Esophagus (tissue), 2 donors: ENCODE results near the gene GPR25. TPM values are rescaled to one million over a fixed set of nuclear protein-coding genes. Genes with fewer than 3 reads are reported as not detected.
A peak's percentile ranks its signal among the peaks of the same experiment; 100 is the strongest.

Experiments used
- H3K27ac ChIP-seq, 2 donors: one replicate each; pipeline ENCODE4 v1.5.1; 2013; ENCODE audit warnings: low read depth in 2 of 2, mild to moderate bottlenecking in 2 of 2, inconsistent platforms in 1 of 2, low read length in 1 of 2, moderate library complexity in 1 of 2
- H3K27me3 ChIP-seq, 2 donors: one replicate each; pipeline ENCODE4 v1.6.1; 2013; ENCODE audit warnings: low read length in 2 of 2, control low read depth in 1 of 2, mild to moderate bottlenecking in 1 of 2; ENCODE audit not compliant: insufficient read depth in 2 of 2, control insufficient read depth in 1 of 2
- H3K36me3 ChIP-seq, 2 donors: one replicate each; pipeline ENCODE4 v1.6.1; 2013; ENCODE audit warnings: low read length in 1 of 2; ENCODE audit not compliant: control insufficient read depth in 2 of 2, insufficient read depth in 2 of 2
- H3K4me1 ChIP-seq, 2 donors: one replicate each; pipeline ENCODE4 v1.6.1; 2013; ENCODE audit warnings: low read length in 1 of 2; ENCODE audit not compliant: control insufficient read depth in 2 of 2, insufficient read depth in 2 of 2
- H3K4me3 ChIP-seq, 2 donors: one replicate each; pipeline ENCODE4 v1.5.1; 2013; ENCODE audit warnings: low read length in 2 of 2, mild to moderate bottlenecking in 2 of 2, low read depth in 1 of 2, moderate library complexity in 1 of 2
- H3K9me3 ChIP-seq, 2 donors: one replicate each; pipeline ENCODE4 v1.6.1; 2013; ENCODE audit warnings: mild to moderate bottlenecking in 2 of 2, low read depth in 1 of 2, low read length in 1 of 2, moderate library complexity in 1 of 2; ENCODE audit not compliant: control insufficient read depth in 2 of 2, insufficient read depth in 1 of 2
- WGBS, 2 donors: extraction: QIAGEN DNeasy Blood & Tissue Kit; methylation state at CpG; one replicate each; pipeline ENCODE4 v1.1.7; 2013; 5-methylcytosine and 5-hydroxymethylcytosine counted together
- polyA plus RNA-seq, 2 donors: library from polyadenylated mRNA; stranded (reverse); fragments of 200-250 nt; gene quantifications; one replicate each; pipeline ENCODE4 v1.2.3, GENCODE V29; 2013
- donor health status: healthy with polysubstance abuse.
- donor health status: Bipolar disorder and iron deficiency.

Gene GPR25
- polyA plus RNA-seq, 2 donors: 0.14 to 0.55 TPM

DNA sequence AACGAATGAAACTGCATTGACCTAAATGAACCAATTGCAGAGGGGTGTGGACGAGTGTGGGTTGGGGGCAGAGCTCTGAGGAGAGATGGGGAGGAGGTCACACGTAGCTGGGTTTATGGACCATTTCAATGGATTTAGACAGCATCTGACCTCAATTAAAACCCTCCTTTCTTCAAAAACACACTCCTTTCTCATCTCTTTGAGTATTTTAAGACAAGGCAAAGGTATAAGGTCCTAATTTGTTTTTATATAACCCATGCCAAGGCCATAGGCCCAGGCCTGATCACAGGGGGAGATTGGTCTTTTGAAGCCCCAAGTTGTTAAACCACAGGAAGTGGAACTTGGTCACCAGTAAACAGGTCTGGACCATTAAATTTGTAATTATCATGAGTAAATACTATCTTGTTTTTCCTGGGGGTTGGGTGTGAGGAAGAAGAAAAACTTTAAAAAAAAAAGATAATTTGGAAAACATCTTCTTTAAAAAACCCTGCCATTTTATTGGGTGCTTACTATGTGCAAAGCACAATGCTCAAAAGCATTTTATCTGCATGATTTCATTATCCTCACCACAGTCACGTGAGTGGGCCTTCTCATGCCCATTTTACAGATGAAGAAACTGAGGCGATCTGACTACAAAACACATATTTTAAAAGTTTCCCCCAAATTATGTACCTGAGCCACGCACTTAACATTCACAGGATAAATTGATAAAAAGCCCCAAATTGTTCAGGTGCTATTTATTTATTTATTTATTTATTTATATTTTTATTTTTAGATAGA is 13.0 kb downstream of the GPR25 start:
- Histone ChIP-seq H3K36me3 (no peaks in the 10 kb centered on the region), H3K9me3 (no peaks in the 10 kb centered on the region), H3K27me3 (no peaks in the 10 kb centered on the region), H3K4me3 (no peak overlapping the region), H3K27ac (no peak overlapping the region), H3K4me1 (peaks cover 0 to 4% of the 10 kb centered on the region in 2 donors)
- WGBS, 2 donors: 83 to 86% methylated on average over 6 of the region's 6 CpGs

DNA sequence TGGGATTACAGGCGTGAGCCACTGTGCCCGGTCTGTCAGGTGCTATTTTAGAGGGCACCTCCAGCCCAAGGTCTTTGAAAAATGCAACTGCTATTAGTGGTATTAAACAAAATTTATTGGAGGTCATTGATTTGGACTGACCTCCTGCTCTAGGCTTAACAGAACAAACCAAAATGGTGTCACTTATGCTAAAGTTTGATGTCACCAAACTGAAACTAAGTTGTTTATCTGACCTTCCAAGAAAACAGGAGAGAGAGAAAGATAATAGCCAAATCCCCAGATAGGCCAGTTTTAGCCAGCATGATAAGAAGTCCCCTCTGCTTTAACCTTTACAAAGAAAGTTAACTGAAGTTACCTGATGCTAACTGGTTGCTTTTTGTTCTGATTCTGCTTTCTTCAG is 13.8 kb downstream of the GPR25 start:
- Histone ChIP-seq H3K4me3 (no peak overlapping the region), H3K9me3 (no peaks in the 10 kb centered on the region), H3K27ac (no peak overlapping the region), H3K4me1 (peaks cover 2 to 7% of the 10 kb centered on the region in 2 donors), H3K27me3 (no peaks in the 10 kb centered on the region), H3K36me3 (no peaks in the 10 kb centered on the region)
- 83 to 86% methylated on average over 2 of the region's 2 CpGs for WGBS, 2 donors

DNA sequence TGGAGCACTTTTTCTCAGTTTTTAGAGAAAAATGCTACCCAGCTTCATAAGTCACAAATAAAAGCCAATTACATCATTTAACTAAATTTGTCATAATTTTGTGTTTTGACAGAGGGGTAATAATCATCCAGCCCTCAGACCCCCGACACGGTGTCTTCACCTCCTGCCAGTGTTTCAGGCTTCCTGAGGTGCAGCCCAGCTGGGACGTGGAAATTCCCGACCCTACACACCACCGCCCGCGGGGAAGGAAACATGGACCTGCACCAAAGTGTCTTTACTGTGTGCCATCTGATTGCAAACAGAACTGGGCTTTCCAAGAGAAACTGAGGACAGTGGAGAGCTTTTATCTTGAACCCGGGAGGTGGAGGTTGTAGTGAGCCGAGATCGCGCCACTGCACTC is 14.3 kb downstream of the GPR25 start:
- Histone ChIP-seq H3K4me1 (peaks cover 4 to 11% of the 10 kb centered on the region in 2 donors), H3K36me3 (no peaks in the 10 kb centered on the region), H3K27ac (no peak overlapping the region), H3K9me3 (no peaks in the 10 kb centered on the region), H3K4me3 (no peak overlapping the region), H3K27me3 (no peaks in the 10 kb centered on the region)
- 48 to 56% methylated on average over 11 of the region's 11 CpGs for WGBS, 2 donors

DNA sequence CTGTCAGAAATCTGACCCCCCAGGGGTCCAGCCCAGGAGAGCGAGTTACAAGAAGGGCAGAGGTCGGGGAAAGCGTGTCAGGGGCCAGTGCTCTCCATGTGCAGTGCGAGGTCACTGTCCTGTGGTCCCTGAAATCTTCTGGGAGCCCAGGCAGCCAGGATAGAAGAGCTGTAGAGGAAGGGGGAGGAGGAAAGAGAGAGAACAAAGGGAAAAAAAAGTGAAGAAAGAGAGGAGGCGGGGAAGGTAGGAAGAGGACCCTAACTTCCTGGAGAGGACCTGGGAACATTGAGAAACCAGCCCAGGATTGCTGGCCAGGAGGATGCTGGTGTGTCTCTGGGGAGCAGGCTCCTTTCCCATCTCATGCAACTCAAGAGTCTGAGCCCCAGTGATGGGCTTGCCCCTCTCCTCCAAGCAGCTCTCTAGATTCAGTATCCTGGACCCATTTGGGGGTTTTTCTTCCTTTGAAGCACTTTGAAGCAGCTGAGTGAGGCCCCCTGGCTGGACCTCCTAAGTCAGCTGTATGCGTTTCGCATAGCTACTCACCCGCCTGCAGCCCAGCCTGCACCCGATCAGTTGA is 15.1 kb downstream of the GPR25 start:
- H3K4me3 ChIP-seq: no peak overlapping the region
- no peak overlapping the region for H3K27ac ChIP-seq
- no peaks in the 10 kb centered on the region for H3K27me3 ChIP-seq
- 77 to 78% methylated on average over 9 of the region's 9 CpGs for WGBS, 2 donors
- H3K9me3 ChIP-seq: no peaks in the 10 kb centered on the region
- H3K4me1 ChIP-seq: peaks cover 4 to 11% of the 10 kb centered on the region in 2 donors
- H3K36me3 ChIP-seq: no peaks in the 10 kb centered on the region

DNA sequence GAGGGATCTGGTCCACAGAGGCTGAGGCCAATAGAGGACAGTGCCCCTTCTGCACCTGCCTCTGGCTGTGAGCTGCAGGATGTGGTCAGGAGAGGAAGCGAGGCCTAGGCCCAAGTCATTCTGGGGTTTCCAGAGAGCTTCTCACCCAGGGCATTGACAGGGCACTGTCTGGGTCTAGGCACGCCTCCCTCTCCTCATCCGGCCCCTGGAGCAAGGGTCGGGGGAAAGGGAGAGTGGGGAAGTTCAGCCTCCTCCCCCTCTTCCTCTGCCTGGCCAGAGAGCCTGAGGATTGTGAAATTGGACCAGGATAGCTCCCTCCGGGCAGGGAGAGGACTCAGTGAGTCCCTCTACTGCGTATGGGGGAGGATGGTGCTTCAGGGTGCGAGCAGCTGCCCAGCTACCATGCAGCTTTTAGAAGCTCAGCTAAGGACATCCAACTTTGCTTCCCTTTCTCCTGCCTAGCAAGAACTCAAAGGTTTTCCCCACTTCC is 15.6 kb downstream of the GPR25 start:
- 68 to 69% methylated on average over 7 of the region's 7 CpGs for WGBS, 2 donors
- peaks cover 4 to 11% of the 10 kb centered on the region in 2 donors for H3K4me1 ChIP-seq
- H3K9me3 ChIP-seq: no peaks in the 10 kb centered on the region
- H3K27ac ChIP-seq: no peak overlapping the region
- H3K4me3 ChIP-seq: no peak overlapping the region
- H3K27me3 ChIP-seq: no peaks in the 10 kb centered on the region
- no peaks in the 10 kb centered on the region for H3K36me3 ChIP-seq

DNA sequence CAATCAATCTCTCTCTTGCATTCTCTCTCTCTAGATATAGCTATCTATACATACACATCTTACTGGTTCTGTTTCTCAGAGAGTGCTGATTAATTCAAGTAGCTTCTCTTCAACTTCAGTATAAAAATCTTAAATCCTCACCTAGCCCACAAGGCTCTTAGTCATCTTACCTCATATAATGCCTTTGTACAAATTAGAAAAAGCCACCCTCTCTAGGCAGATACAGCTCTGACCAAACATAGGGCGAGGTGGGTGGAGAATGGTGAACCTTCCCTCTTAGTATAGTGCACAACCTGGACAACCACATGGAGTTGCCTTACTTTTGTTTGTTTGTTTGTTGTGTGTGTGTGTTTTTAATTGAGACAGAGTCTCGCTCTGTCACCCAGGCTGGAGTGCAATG is 16.8 kb downstream of the GPR25 start:
- Histone ChIP-seq H3K4me1 (peaks cover 4 to 11% of the 10 kb centered on the region in 2 donors), H3K27me3 (no peaks in the 10 kb centered on the region), H3K27ac (no peak overlapping the region)

DNA sequence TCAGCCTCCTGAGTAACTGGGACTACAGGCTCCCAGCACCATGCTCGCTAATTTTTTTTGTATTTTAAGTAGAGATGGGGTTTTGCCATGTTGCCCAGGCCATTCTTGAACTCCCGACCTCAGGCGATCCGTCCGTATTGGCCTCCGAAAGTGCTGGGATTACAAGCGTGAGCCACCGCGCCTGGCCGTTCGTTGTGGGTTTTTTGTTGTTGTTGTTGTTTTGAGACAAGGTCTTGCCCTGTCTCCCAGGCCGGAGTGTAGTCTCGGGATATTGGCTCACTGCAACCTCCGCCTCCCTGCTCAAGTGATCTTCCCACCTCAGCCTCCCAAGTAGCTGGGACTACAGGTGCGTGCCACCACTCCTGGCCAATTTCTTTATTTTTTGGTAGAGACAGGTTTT is 17.2 kb downstream of the GPR25 start:
- WGBS, 2 donors: 93 to 94% methylated on average over 15 of the region's 15 CpGs
- H3K4me3 ChIP-seq: no peak overlapping the region
- no peaks in the 10 kb centered on the region for H3K27me3 ChIP-seq
- H3K36me3 ChIP-seq: no peaks in the 10 kb centered on the region
- no peaks in the 10 kb centered on the region for H3K9me3 ChIP-seq
- H3K4me1 ChIP-seq: peaks cover 4 to 11% of the 10 kb centered on the region in 2 donors
- no peak overlapping the region for H3K27ac ChIP-seq

More for the DNA sequence above, 16.8 kb downstream of the GPR25 start:
- Histone ChIP-seq H3K4me3 (no peak overlapping the region), H3K36me3 (no peaks in the 10 kb centered on the region), H3K9me3 (no peaks in the 10 kb centered on the region)
- WGBS, 2 donors: 83 to 90% methylated on average over 2 of the region's 2 CpGs

DNA sequence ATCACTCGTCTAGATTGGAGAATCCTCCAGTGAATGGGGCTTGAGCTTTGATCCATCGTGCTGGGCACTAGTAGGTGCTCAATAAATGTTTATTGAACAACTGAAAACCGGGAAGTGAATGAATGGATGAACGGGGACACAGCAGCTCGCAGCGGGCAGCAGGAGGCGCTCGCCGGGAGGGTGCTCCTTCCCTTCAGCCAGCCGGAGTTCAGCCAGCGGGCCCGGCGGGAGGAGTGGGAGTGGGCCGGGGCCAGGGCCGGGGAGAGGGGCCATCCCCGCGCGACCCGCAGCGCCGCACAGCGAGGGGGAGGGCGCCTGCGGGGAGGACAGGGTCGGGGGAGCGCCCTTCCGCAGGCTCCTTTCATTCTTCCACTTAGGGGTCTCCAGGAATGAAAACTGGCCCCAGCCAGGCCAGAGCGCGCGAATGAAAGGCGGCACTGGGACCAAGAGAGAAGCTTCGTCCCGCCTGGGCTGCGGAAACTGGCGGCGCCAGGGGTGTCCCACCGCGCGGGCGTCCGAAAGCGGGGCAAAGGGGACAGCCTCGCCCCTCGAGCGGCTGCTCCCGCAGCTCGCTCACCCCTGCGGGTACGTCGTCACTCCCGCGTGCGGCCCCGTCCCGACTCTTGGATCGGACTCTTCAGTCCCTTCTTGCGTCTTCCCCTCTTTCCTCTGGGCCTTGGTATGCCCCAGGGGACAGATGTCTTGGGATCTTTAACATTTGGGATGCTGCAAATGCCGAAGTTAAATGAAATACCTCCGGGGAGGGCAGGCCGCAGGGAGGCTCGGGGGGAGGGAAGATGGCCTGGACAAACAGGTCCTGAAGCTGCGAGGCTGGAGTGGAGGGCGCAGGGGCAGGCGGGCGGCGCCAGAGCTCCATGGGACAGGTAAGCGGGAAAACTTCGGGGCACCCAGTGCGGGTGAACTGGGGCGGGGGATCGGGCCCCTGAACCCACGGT is 18.3 kb downstream of the GPR25 start:
- H3K36me3 ChIP-seq: no peaks in the 10 kb centered on the region
- H3K27ac ChIP-seq: peak overlapping the region; percentile 9 to 28
- H3K4me3 ChIP-seq: peak overlapping the region; percentile 54 to 59
- no peaks in the 10 kb centered on the region for H3K27me3 ChIP-seq
- H3K9me3 ChIP-seq: no peaks in the 10 kb centered on the region
- 4 to 5% methylated on average over 64 to 72 of the region's 72 CpGs for WGBS, 2 donors
- peaks cover 4 to 11% of the 10 kb centered on the region in 2 donors for H3K4me1 ChIP-seq

DNA sequence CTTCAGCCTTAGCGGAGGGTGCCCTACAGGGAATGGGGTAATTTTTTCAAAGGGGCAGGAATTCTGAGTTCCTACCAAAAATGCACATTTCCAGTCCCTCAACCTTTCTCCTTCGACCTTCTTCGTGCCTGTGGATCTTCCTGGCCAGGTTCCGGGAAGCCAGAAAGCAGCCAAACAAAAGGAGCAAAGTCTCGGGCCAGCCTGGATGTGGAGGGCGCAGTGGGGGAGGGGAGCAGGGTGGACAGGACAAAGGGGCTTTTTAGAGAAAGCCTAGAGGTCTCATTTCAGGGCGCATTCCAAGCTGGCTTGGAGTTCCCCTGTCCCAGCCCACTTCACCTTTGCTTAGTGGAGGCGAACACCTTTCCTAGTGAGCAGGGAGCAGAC is 19.0 kb downstream of the GPR25 start:
- Histone ChIP-seq H3K4me3 (peak overlapping the region; percentile 54 to 59), H3K4me1 (peaks cover 4 to 11% of the 10 kb centered on the region in 2 donors), H3K9me3 (no peaks in the 10 kb centered on the region), H3K36me3 (no peaks in the 10 kb centered on the region), H3K27me3 (no peaks in the 10 kb centered on the region), H3K27ac (no peak overlapping the region)
- WGBS, 2 donors: 21 to 25% methylated on average over 8 of the region's 8 CpGs
